Measurements from ENCODE around the gene CASQ1.

Gene CASQ1

DNA sequence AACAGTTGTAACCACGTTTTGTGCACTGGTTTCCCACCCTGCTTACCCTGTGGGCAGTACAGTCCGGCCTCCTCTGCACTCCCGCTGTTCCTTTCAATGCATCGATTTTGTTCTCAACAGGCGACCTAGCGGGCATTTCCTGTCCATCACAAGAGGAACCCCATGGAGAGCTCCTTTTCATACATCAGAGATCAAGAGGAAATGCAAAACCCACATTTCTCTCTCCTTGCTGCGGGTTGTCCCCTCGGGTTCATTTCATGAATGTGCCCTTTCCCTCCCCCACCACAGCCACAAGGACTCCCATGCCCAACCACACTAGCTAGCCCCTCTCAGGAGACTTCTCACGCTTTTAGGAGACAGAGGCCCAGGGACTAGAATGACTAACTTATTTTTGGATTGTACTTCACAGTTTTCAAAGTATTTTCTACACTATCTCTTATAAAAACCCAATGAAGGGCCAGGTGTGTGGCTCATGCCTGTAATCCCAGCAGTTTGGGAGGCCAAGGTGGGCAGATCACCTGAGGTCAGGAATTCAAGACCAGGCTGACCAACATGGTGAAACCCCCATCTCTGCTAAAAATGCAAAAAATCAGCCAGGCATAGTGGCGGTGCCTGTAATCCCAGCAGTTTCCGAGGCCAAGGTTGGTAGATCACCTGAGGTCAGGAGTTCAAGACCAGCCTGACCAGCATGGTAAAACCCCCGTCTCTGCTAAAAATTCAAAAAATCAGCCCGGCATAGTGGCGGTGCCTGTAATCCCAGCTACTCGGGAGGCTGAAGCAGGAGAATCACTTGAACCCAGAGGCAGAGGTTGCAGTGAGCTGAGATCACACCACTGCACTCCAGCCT is 20.6 kb upstream of the CASQ1 start:
- TF ChIP-seq TAF1 (IDR thresholded peaks at IDR 0.05; ENCODE audit: borderline replicate concordance, low read depth, low read length) (no peak), POLR2A (IDR thresholded peaks at IDR 0.05; ENCODE audit: low read depth, low read length) (no peak), POLR2AphosphoS5 (IDR thresholded peaks at IDR 0.05; ENCODE audit: low read depth, low read length) (no peak)
- no peak for FAIRE-seq
- no peak for DNase-seq (ENCODE audit: insufficient read length)

DNA sequence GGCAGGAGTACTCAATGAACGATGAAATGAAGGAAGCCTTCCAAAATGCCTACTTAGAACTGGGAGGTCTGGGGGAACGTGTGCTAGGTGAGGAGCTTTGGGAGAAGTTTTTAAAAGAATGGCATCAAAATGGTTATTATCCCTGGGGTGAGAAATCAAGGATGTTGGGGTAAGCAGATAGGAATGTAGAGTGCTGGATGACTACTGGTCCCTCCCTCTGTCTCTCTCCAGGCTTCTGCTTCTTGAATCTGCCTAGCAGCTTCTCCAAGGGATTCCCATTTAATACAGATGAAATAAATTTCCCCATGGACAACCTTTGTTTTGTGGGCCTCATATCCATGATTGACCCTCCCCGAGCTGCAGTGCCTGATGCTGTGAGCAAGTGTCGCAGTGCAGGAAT is 19.0 kb upstream of the CASQ1 start:
- no peak for TF ChIP-seq TAF1 (IDR thresholded peaks at IDR 0.05; ENCODE audit: borderline replicate concordance, low read depth, low read length)
- no peak for TF ChIP-seq POLR2AphosphoS5 (IDR thresholded peaks at IDR 0.05; ENCODE audit: low read depth, low read length)
- TF ChIP-seq POLR2A (IDR thresholded peaks at IDR 0.05; ENCODE audit: low read depth, low read length), result no peak
- no peak for DNase-seq (ENCODE audit: insufficient read length)
- FAIRE-seq, result no peak

DNA sequence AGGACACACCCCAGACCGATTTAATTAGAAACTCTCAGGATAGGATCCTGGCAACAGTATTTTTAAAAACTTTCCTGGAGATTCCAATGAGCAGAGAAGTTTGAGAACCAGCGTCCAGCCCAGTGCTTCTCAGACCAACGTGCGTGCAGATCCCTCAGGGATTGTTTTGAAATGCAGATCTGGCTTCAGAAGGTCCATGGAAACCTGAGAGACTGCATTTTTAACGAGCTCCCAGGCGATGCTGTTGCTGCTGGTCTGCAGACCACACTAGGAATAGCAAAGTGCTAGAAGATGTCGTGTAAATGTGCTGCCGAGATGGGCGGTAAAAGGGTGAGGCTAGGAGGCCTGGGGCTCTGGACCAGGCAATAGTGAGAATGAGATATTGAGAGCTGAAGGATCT is 18.4 kb upstream of the CASQ1 start:
- FAIRE-seq (no peak), DNase-seq (ENCODE audit: insufficient read length) (no peak)
- TF ChIP-seq POLR2AphosphoS5 (IDR thresholded peaks at IDR 0.05; ENCODE audit: low read depth, low read length), result no peak
- TF ChIP-seq POLR2A (IDR thresholded peaks at IDR 0.05; ENCODE audit: low read depth, low read length), result no peak
- no peak for TF ChIP-seq TAF1 (IDR thresholded peaks at IDR 0.05; ENCODE audit: borderline replicate concordance, low read depth, low read length)

DNA sequence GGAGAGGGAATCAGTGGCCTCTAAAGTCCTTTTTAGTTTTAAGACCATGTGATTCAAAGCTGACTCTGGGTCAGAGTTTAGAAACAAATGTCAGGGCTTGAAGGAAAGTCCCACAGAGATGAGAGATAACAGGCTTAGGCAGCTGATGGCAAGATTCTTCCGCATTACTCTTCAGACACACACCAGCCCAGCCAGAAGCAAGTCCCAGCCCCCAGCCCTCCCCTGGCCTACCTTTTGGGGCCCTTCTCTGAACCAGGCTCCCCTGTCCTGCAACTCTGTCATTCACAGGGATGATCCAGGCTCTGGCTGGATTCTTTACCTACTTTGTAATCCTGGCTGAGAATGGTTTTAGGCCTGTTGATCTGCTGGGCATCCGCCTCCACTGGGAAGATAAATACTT is 13.1 kb upstream of the CASQ1 start:
- FAIRE-seq (no peak), DNase-seq (ENCODE audit: insufficient read length) (no peak)
- TF ChIP-seq TAF1 (IDR thresholded peaks at IDR 0.05; ENCODE audit: borderline replicate concordance, low read depth, low read length), result no peak
- TF ChIP-seq POLR2A (IDR thresholded peaks at IDR 0.05; ENCODE audit: low read depth, low read length), result no peak

DNA sequence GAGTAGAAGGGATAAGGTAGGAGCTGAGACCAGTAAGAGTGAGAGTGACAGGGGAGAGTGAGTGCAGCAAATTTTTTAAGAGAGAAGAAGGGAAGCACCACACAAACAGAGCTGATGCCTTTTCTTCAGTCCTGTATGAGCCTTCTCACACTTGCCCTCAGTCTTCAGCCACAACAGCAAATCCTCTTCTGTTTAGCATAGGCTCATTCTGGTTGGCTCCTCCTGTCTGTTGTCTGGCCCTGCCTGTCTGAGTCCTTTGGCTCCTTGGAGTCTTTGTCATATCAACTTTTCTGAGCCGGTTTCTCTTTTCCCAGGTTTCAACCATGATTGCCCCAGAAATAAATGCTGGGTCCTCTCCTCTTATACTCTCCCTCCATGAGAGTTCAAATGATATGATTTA is 12.7 kb upstream of the CASQ1 start:
- DNase-seq (ENCODE audit: insufficient read length) (no peak), FAIRE-seq (no peak)
- TF ChIP-seq TAF1 (IDR thresholded peaks at IDR 0.05; ENCODE audit: borderline replicate concordance, low read depth, low read length), result no peak
- no peak for TF ChIP-seq POLR2A (IDR thresholded peaks at IDR 0.05; ENCODE audit: low read depth, low read length)
- no peak for TF ChIP-seq POLR2AphosphoS5 (IDR thresholded peaks at IDR 0.05; ENCODE audit: low read depth, low read length)

DNA sequence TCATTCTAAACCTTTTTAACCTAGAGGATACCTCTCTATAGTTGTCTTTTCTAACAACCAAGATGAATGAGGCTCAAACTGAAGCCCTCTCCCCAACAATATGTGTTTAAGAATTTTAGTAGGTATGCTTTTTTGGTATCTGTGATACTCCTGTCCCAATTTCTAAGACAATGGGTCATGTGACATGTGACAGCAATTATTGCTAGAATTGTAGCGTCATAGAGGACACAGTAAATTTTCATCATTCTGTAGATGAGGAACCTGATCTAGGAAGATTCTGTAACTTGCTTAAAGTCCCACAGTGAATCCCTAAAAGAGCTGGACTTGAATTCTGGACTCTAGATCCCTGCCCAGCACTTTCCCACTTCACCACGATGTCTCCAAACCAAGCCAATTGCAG is 11.6 kb upstream of the CASQ1 start:
- FAIRE-seq (no peak), DNase-seq (ENCODE audit: insufficient read length) (no peak)
- TF ChIP-seq POLR2AphosphoS5 (IDR thresholded peaks at IDR 0.05; ENCODE audit: low read depth, low read length) (no peak), TAF1 (IDR thresholded peaks at IDR 0.05; ENCODE audit: borderline replicate concordance, low read depth, low read length) (no peak), POLR2A (IDR thresholded peaks at IDR 0.05; ENCODE audit: low read depth, low read length) (no peak)

DNA sequence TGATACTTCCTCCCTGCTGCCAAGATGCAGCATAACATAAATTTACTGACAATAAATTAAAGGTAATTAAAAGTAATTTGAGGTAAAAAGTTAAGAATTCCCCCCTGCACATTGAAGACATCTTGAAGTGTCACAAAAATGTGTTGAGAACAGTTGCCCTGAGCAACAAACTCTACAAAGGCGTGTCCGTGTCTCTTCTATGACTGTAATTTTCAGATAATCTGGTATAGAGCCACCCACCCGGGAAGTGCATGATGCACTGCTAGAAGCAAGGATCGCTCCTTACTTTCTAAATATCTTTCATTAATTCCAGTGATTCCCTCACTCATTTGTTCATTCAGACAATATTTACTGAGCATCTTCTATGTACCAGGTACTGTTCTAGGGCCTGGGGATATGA is 11.0 kb upstream of the CASQ1 start:
- TF ChIP-seq POLR2A (IDR thresholded peaks at IDR 0.05; ENCODE audit: low read depth, low read length) (no peak), POLR2AphosphoS5 (IDR thresholded peaks at IDR 0.05; ENCODE audit: low read depth, low read length) (no peak)
- FAIRE-seq, result no peak
- DNase-seq (ENCODE audit: insufficient read length), result no peak

DNA sequence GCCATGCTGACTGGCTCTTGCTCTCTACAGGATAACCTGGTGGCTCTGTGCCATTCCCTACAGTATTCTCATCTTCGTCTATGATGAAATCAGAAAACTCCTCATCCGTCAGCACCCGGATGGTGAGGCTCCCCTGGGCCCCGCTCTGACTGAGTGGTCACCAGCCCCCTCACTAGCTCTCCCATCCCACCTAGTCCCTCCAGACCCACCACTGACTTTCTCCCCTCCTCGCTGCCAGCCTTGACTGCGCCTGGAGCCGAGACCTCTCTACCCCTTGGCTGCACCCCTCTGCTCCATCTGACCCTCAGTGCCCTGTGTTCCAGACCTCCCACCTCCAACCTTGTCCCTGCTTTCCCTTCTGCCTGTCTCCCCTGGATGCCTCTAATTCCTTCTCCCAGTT is 4.1 kb upstream of the CASQ1 start:
- DNase-seq (ENCODE audit: insufficient read length) (no peak), FAIRE-seq (no peak)
- no peak for TF ChIP-seq POLR2A (IDR thresholded peaks at IDR 0.05; ENCODE audit: low read depth, low read length)
- TF ChIP-seq TAF1 (IDR thresholded peaks at IDR 0.05; ENCODE audit: borderline replicate concordance, low read depth, low read length), result no peak
- no peak for TF ChIP-seq POLR2AphosphoS5 (IDR thresholded peaks at IDR 0.05; ENCODE audit: low read depth, low read length)

DNA sequence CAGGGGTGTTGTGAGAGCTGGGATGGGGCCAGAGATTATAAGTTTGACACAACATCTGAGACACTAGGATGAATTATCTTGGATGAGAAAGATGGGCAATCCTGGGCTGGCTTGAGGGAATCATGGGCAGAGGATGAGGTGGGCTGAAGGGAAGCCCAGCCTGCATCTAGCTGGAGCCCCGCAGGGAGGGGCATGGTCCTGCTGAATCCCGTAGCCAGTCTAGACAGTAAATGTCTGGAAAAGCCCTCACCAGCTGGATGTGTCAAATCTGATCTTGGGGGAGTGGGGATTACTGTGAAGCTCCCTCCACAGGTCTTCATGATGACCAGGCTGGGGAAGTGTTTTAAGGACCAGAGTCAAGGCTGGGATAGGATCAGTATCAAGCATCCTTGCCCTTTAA is 3.6 kb upstream of the CASQ1 start:
- no peak for DNase-seq (ENCODE audit: insufficient read length)
- no peak for TF ChIP-seq POLR2A (IDR thresholded peaks at IDR 0.05; ENCODE audit: low read depth, low read length)
- TF ChIP-seq TAF1 (IDR thresholded peaks at IDR 0.05; ENCODE audit: borderline replicate concordance, low read depth, low read length), result no peak
- no peak for TF ChIP-seq POLR2AphosphoS5 (IDR thresholded peaks at IDR 0.05; ENCODE audit: low read depth, low read length)
- FAIRE-seq, result no peak

DNA sequence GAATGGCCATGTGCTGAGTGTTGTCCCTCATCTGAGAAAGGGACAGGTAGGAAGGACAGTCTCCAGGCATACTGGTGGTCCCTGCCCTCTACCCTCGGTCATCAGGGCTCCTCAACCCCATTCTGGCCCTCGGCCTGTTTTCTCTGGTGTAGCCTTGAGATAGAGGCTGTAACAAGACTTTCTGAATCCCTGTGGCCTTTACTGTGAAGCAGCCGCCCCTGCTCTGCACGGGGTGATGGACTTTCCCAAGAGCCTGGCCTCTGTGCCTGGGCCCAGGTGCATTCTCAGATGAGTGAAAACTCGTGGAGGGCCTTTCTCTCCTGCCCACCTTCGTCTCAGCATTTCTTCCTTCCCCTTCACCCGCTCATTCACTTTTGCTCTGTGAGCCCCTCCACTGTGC is 3.0 kb upstream of the CASQ1 start:
- no peak for FAIRE-seq
- no peak for TF ChIP-seq TAF1 (IDR thresholded peaks at IDR 0.05; ENCODE audit: borderline replicate concordance, low read depth, low read length)
- TF ChIP-seq POLR2A (IDR thresholded peaks at IDR 0.05; ENCODE audit: low read depth, low read length), result no peak
- TF ChIP-seq POLR2AphosphoS5 (IDR thresholded peaks at IDR 0.05; ENCODE audit: low read depth, low read length), result no peak
- DNase-seq (ENCODE audit: insufficient read length), result no peak

DNA sequence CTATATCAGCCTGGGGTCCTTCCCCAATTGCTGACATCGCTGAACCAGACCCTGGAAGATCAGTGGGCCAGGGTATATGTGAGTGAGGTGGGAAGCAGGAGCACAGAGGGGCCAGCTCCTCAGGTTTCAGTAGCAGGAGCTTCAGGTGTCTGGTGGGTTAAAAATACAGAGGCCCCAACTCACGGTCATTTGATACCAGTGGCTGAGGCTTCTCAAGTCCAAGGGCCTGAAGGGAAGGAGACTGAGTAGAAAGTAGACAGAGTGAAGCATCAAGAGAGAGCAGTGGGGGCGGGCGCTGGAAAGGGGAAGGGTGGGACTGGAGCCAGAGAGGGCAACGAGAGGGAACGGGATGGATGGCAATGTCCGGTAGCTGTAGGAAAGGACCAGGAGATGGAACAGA is 2.0 kb upstream of the CASQ1 start:
- no peak for FAIRE-seq
- DNase-seq (ENCODE audit: insufficient read length), result no peak
- TF ChIP-seq TAF1 (IDR thresholded peaks at IDR 0.05; ENCODE audit: borderline replicate concordance, low read depth, low read length), result no peak
- no peak for TF ChIP-seq POLR2AphosphoS5 (IDR thresholded peaks at IDR 0.05; ENCODE audit: low read depth, low read length)
- TF ChIP-seq POLR2A (IDR thresholded peaks at IDR 0.05; ENCODE audit: low read depth, low read length), result no peak

DNA sequence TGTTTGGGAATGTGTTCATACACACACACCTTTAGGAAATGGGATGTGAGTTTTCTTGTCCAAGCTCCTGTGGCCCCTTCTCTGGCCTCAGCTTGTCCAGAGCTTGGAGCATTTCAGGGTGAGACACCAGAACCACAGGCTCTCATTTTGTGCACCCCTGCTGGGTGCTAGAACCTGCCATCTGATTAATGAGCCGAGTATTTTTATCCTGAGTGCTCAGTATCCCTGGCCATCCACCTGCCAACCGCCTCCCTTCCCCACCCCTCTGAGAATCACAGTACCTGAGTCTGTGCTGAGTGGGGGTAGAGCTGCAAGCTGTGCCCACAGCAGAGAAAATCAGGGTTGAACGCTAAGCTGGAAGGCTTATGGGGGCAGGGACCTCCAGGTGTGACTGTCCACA is 1.4 kb downstream of the CASQ1 start:
- TF ChIP-seq POLR2AphosphoS5 (IDR thresholded peaks at IDR 0.05; ENCODE audit: low read depth, low read length), result no peak
- TF ChIP-seq TAF1 (IDR thresholded peaks at IDR 0.05; ENCODE audit: borderline replicate concordance, low read depth, low read length), result no peak
- no peak for TF ChIP-seq POLR2A (IDR thresholded peaks at IDR 0.05; ENCODE audit: low read depth, low read length)

More for the DNA sequence above, 1.4 kb downstream of the CASQ1 start:
- no peak for DNase-seq (ENCODE audit: insufficient read length)
- FAIRE-seq, result no peak

Measured in GM12892 (cell line).